ENCODE data around the gene EGFL7. TPM values are rescaled to one million over a fixed set of nuclear protein-coding genes. Genes with fewer than 3 reads are reported as not detected.
A peak's percentile ranks its signal among the peaks of the same experiment; 100 is the strongest.

EGFL7 gene
- total and polyA plus RNA-seq, 2 of the 13 experiments (the other 11 are each of a cell fraction or from before 2014, with no cell fraction given) = 0.20 to 5.1 TPM

GRCh38 chr9:136625101-136626065, 37.3 kb upstream of the EGFL7 start (continued):
- TF ChIP-seq ZNF484 (CRISPR knock-in tag; IDR thresholded peaks at IDR 0.05; ENCODE audit: borderline replicate concordance, low read depth) (no peak), ARID5B (CRISPR knock-in tag; IDR thresholded peaks at IDR 0.05) (peak; percentile 79), NFE2 (CRISPR knock-in tag; IDR thresholded peaks at IDR 0.05) (no peak), ZFP36L1 (CRISPR knock-in tag; IDR thresholded peaks at IDR 0.05) (no peak), ZNF3 (CRISPR knock-in tag; IDR thresholded peaks at IDR 0.05) (no peak), POLR2A (IDR thresholded peaks at IDR 0.05; ENCODE audit: insufficient read depth in 1 of 2, low read depth in 2 of 2, low read length in 2 of 2) (no peak), GATAD2A (CRISPR knock-in tag; IDR thresholded peaks at IDR 0.05) (peak; percentile 69), ZNF256 (CRISPR knock-in tag; conservative IDR thresholded peaks at IDR 0.05) (no peak), FOXO4 (CRISPR knock-in tag; conservative IDR thresholded peaks at IDR 0.05) (no peak), KLF6 (CRISPR knock-in tag; IDR thresholded peaks at IDR 0.05) (no peak), ZNF10 (CRISPR knock-in tag; IDR thresholded peaks at IDR 0.05; ENCODE audit: borderline replicate concordance, low read depth) (no peak), SCMH1 (CRISPR knock-in tag; IDR thresholded peaks at IDR 0.05; ENCODE audit: borderline replicate concordance) (no peak), JDP2 (CRISPR knock-in tag; IDR thresholded peaks at IDR 0.05; ENCODE audit: borderline replicate concordance) (no peak), ZNF530 (CRISPR knock-in tag; IDR thresholded peaks at IDR 0.05; ENCODE audit: low read depth) (no peak), SKIL (CRISPR knock-in tag; IDR thresholded peaks at IDR 0.05; ENCODE audit: borderline replicate concordance) (peak; percentile 72), ZBTB39 (CRISPR knock-in tag; IDR thresholded peaks at IDR 0.05) (no peak), PBX2 (CRISPR knock-in tag; IDR thresholded peaks at IDR 0.05) (no peak), ATF3 (CRISPR knock-in tag; IDR thresholded peaks at IDR 0.05) (no peak)

Measured in HepG2 (cell line).